GM23338 (cell line): ENCODE results near the gene OR5T3.

Source experiments
- EZH2 ChIP-seq: fragments of 200-600 bp; sonication (generic); IDR thresholded peaks from one replicate; pipeline ENCODE4 v1.8.0; 2017; ENCODE audit warnings: antibody characterized with exemption, mild to moderate bottlenecking, low read depth; ENCODE audit not compliant: unreplicated experiment
- EZH2phosphoT487 ChIP-seq: fragments of 200-600 bp; sonication (generic); IDR thresholded peaks from one replicate; pipeline ENCODE4 v1.8.1; 2018; ENCODE audit warnings: antibody characterized with exemption; ENCODE audit not compliant: unreplicated experiment
- NANOG ChIP-seq: IDR thresholded peaks from 2 replicates; pipeline ENCODE4 v1.6.1; 2016; ENCODE audit warnings: antibody characterized with exemption, borderline replicate concordance
- POLR2AphosphoS5 ChIP-seq: IDR thresholded peaks from 2 replicates; pipeline ENCODE4 v1.6.1; 2016; ENCODE audit warnings: antibody characterized with exemption, low read depth
- TF ChIP-seq, protein P1 (sequence below), 2 experiments: fragments of 200-600 bp in 1 of 2; sonication (generic) in 1 of 2; conservative IDR thresholded peaks; 2 replicates each; pipeline versions ENCODE4 v1.5.1 to v1.6.1; 2016 to 2017; ENCODE audit warnings: antibody characterized with exemption in 2 of 2, low read depth in 2 of 2, mild to moderate bottlenecking in 2 of 2, moderate library complexity in 1 of 2

- TF ChIP-seq, protein P1, sequence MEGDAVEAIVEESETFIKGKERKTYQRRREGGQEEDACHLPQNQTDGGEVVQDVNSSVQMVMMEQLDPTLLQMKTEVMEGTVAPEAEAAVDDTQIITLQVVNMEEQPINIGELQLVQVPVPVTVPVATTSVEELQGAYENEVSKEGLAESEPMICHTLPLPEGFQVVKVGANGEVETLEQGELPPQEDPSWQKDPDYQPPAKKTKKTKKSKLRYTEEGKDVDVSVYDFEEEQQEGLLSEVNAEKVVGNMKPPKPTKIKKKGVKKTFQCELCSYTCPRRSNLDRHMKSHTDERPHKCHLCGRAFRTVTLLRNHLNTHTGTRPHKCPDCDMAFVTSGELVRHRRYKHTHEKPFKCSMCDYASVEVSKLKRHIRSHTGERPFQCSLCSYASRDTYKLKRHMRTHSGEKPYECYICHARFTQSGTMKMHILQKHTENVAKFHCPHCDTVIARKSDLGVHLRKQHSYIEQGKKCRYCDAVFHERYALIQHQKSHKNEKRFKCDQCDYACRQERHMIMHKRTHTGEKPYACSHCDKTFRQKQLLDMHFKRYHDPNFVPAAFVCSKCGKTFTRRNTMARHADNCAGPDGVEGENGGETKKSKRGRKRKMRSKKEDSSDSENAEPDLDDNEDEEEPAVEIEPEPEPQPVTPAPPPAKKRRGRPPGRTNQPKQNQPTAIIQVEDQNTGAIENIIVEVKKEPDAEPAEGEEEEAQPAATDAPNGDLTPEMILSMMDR (conservative IDR thresholded peaks at IDR 0.05; ENCODE audit: low read depth in 2 of 2): no peak
- no peak for TF ChIP-seq EZH2phosphoT487
- TF ChIP-seq EZH2: no peak
- TF ChIP-seq NANOG: no peak
- TF ChIP-seq POLR2AphosphoS5: no peak
Measured at GRCh38 chr11:56251954-56252353, at the start of gene OR5T3.
